ENCODE data around the gene ITLN1.

Gene ITLN1

DNA sequence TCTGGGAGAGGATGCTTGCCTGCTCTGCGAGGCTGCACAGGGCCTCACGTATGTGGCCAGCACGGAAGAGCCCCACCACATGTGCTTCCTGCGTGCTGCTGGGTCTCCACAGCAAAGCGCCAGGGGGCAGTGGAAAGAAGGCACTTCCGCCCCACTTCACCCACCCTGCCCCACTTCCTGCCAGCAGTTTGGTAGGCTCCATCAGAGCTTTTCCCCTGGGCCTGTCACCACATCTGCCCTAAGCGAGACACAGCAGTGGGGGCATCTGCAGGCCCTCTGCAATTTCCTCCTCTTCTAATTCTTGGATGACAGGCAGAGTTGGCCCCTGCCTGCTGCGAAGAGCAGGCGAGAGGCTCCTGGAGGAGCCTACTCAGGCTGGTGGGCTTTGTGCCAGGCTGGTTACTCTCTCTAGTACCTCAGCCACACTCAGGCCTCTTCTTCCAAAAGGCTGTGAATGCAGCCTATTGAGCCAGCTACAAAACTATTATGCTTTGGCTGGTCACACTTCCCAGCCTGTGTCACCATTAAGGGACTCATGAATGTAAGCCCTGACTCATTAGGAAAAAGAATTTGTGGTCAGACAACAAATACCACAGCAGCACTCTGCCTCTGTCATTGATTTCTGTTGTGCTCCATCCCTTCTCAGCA lies 47.3 kb downstream of the ITLN1 start:
- WGBS, 2 experiments (ENCODE audit: insufficient coverage in 2 of 2) = 85 to 88% methylated on average over 7 to 9 of the region's 9 CpGs
- H3K36me3 ChIP-seq (ENCODE audit: control insufficient read depth, insufficient read depth, low read length) = no peaks in the 10 kb centered on the region
- H3K4me1 ChIP-seq (ENCODE audit: control insufficient read depth, insufficient read depth, low read length, poor library complexity, severe bottlenecking) = peaks cover 19% of the 10 kb centered on the region
- no peaks in the 10 kb centered on the region for H3K9me3 ChIP-seq (ENCODE audit: control insufficient read depth, low read length)
- no peak overlapping the region for H3K4me3 ChIP-seq (ENCODE audit: extremely low read depth, insufficient read depth, low read length, poor library complexity, severe bottlenecking)
- peak overlapping the region; percentile 80 for H3K27ac ChIP-seq (ENCODE audit: low read depth, low read length, severe bottlenecking)

DNA sequence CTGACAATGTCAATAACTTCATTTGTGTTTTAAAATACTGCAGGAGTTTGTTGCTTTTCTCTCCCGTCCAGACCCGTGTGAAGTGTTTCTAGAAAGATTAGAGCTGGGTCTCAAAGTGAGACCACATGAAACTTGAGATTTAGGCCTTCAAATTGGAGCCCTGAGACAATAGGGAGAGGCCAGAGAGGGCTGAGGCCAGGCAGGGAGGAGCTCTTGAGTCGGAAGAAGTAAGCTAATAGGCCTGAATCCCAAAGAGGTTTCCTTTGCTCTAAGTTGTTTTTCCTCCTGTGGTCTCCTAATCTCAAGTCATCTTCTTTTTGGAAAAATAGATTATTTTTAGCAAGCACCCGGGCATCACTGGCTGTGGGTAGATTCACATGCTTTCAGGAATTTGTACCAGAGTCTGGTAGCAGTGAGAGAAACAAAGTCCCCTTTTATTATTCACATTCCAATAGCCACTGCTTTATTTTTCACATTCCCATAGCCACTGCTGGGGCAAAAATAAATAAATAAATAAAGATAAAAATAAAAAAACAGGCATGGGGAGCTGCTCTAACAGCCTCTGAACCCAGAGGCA lies 47.9 kb downstream of the ITLN1 start:
- Histone ChIP-seq H3K4me1 (ENCODE audit: control insufficient read depth, insufficient read depth, low read length, poor library complexity, severe bottlenecking) (peaks cover 19% of the 10 kb centered on the region), H3K36me3 (ENCODE audit: control insufficient read depth, insufficient read depth, low read length) (no peaks in the 10 kb centered on the region), H3K9me3 (ENCODE audit: control insufficient read depth, low read length) (no peaks in the 10 kb centered on the region), H3K27ac (ENCODE audit: low read depth, low read length, severe bottlenecking) (peak overlapping the region; percentile 80), H3K4me3 (ENCODE audit: extremely low read depth, insufficient read depth, low read length, poor library complexity, severe bottlenecking) (no peak overlapping the region)
- 91 to 93% methylated on average over 3 of the region's 4 CpGs for WGBS, 2 experiments (ENCODE audit: insufficient coverage in 2 of 2)

DNA sequence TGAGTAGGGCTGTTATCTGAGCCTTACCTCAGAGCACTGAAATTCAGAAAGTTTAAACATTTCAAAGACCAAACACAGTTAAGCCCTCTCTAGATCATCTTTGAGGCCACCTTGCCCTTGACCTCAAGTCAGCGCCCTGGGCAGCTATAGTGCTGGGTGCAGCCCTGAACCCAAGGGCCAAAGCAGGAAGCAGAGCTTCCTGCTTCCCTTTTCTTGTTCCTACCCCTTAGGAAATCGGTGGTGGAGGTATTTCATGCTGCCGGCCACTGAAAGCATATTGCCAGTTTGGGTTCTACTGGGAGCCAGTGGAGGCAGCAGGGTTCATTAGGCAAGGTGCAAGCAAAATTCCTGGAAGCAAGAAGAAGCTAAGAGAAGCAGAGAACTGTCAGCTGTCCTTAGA lies 48.4 kb downstream of the ITLN1 start:
- 90 to 96% methylated on average over 1 to 3 of the region's 3 CpGs for WGBS, 2 experiments (ENCODE audit: insufficient coverage in 2 of 2)
- peak overlapping the region; percentile 6 for H3K27ac ChIP-seq (ENCODE audit: low read depth, low read length, severe bottlenecking)
- H3K9me3 ChIP-seq (ENCODE audit: control insufficient read depth, low read length) = no peaks in the 10 kb centered on the region
- H3K36me3 ChIP-seq (ENCODE audit: control insufficient read depth, insufficient read depth, low read length) = no peaks in the 10 kb centered on the region
- H3K4me1 ChIP-seq (ENCODE audit: control insufficient read depth, insufficient read depth, low read length, poor library complexity, severe bottlenecking) = peaks cover 19% of the 10 kb centered on the region
- no peak overlapping the region for H3K4me3 ChIP-seq (ENCODE audit: extremely low read depth, insufficient read depth, low read length, poor library complexity, severe bottlenecking)

DNA sequence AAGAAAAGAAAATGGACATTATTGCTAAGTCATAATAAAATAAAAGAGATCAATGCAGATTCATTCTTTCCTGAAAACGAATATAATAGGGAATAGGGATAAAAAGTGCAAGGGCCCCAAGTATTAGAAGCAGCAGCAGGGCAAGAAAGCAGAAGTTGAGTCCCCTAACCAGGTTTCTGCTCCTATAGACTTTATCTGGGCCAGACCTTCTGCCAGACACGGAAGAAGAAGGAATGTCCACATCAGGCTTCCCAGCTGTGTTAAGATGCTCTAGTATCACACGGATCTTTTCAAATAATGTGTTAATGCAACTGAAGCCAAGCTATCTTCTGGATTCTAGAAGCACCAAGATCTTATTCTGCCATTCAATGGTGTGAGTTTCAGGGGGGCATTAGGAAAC lies 49.2 kb downstream of the ITLN1 start:
- H3K4me3 ChIP-seq (ENCODE audit: extremely low read depth, insufficient read depth, low read length, poor library complexity, severe bottlenecking) = no peak overlapping the region
- H3K36me3 ChIP-seq (ENCODE audit: control insufficient read depth, insufficient read depth, low read length) = no peaks in the 10 kb centered on the region
- H3K27ac ChIP-seq (ENCODE audit: low read depth, low read length, severe bottlenecking) = no peak overlapping the region
- 71 to 100% methylated on average over 1 to 3 of the region's 3 CpGs for WGBS, 2 experiments (ENCODE audit: insufficient coverage in 2 of 2)
- H3K9me3 ChIP-seq (ENCODE audit: control insufficient read depth, low read length) = no peaks in the 10 kb centered on the region
- peaks cover 19% of the 10 kb centered on the region for H3K4me1 ChIP-seq (ENCODE audit: control insufficient read depth, insufficient read depth, low read length, poor library complexity, severe bottlenecking)

DNA sequence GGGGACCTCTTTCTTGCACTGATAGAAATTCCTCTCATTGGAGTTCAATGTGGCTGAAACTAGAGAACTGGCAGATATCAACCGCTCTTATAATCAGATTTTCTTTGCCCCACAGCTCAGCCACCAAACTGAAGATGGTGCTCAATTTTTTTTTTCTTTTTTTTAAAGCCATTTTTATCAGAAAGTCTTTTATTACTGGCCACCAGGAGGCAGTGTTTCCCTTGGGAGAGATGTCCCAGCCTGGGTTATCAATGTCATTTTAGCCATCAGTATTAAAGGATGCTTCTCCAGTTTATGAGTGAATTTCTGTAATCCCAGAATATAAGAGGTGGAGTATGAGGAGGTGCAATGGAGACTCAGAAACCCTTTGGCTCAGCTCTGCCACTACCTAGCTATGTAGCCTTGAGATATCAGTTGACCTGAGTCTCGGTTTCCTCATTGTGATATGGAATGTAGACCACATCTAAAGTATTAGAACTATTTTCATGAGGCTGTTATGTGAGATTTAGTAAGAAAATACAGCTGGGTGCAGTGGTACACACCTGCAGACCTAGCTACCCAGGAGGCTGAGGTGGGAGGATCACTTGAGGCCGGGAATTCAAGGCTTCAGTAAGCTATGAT lies 49.9 kb downstream of the ITLN1 start:
- Histone ChIP-seq H3K9me3 (ENCODE audit: control insufficient read depth, low read length) (no peaks in the 10 kb centered on the region), H3K4me3 (ENCODE audit: extremely low read depth, insufficient read depth, low read length, poor library complexity, severe bottlenecking) (no peak overlapping the region), H3K4me1 (ENCODE audit: control insufficient read depth, insufficient read depth, low read length, poor library complexity, severe bottlenecking) (peaks cover 19% of the 10 kb centered on the region), H3K36me3 (ENCODE audit: control insufficient read depth, insufficient read depth, low read length) (no peaks in the 10 kb centered on the region), H3K27ac (ENCODE audit: low read depth, low read length, severe bottlenecking) (no peak overlapping the region)
- WGBS, 2 experiments (ENCODE audit: insufficient coverage in 2 of 2) = 0 to 33% methylated on average over 1 of the region's 3 CpGs

DNA sequence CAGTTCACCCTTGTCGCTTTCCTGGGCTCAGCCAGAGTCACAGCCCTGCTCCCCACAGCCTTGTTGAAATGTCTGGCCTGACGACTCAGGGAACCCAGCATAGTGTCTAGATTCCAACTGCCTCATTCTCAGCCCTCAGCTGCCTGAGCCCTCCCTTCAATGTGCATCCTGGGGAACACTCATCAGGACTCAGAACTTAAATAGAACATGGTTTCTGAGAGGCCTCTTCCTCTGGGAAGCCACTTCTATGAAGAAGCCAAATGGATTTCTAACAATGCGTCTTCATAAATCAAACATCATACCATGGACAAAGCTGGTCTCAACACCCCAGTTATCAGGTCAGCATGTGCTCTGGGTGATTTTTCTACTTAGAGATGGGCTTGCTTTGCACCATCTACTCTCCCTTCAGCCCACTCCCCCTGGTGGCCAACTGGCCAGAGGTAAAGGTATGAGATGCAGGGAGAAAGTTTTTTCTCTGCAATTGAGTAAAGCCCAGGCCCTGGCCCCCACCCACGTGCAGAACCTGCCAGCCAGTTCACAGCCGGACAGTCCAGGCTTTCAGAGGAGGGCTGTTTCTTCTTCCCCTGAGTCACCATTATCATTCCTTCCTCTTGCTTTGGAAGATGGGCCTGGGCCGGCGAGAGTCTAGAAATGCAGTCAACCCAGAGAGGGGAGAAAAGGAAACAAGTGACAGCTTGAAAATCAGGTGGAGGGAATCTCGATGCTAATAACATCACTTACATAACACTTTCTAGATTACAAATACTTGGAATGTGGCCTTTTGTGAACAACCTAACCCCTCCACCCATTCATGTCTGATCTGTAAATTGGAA lies 54.4 kb downstream of the ITLN1 start:
- H3K9me3 ChIP-seq (ENCODE audit: control insufficient read depth, low read length) = no peaks in the 10 kb centered on the region
- peaks cover 10% of the 10 kb centered on the region for H3K4me1 ChIP-seq (ENCODE audit: control insufficient read depth, insufficient read depth, low read length, poor library complexity, severe bottlenecking)
- H3K4me3 ChIP-seq (ENCODE audit: extremely low read depth, insufficient read depth, low read length, poor library complexity, severe bottlenecking) = no peak overlapping the region
- WGBS, 2 experiments (ENCODE audit: insufficient coverage in 2 of 2) = 45 to 61% methylated on average over 4 to 5 of the region's 8 CpGs
- H3K36me3 ChIP-seq (ENCODE audit: control insufficient read depth, insufficient read depth, low read length) = no peaks in the 10 kb centered on the region
- no peak overlapping the region for H3K27ac ChIP-seq (ENCODE audit: low read depth, low read length, severe bottlenecking)

DNA sequence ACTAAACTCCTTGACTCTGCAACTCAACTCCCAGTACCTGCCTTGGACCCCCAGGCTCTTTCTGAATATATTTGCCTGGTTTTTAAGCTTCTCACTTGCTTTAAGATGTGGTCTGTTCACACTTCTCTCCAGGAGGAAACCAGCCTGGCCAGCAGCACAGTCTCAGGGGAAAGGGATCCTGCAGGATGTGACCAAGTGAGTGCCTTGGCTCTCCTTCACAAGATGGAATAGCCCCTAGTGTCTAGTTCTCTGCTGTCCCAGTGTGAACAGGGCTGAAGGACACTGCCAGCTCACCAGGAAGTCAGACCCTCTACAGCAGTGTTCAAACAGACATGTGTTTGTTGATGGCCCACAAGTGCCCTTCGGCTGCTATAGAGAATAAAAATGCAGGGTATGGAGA lies 55.2 kb downstream of the ITLN1 start:
- no peak overlapping the region for H3K4me3 ChIP-seq (ENCODE audit: extremely low read depth, insufficient read depth, low read length, poor library complexity, severe bottlenecking)
- H3K27ac ChIP-seq (ENCODE audit: low read depth, low read length, severe bottlenecking) = no peak overlapping the region
- no peaks in the 10 kb centered on the region for H3K9me3 ChIP-seq (ENCODE audit: control insufficient read depth, low read length)
- peaks cover 10% of the 10 kb centered on the region for H3K4me1 ChIP-seq (ENCODE audit: control insufficient read depth, insufficient read depth, low read length, poor library complexity, severe bottlenecking)
- 100% methylated on average over 1 of the region's 1 CpG; no CpG with 5 or more reads in 1 of the 2 experiments for WGBS, 2 experiments (ENCODE audit: insufficient coverage in 2 of 2)
- no peaks in the 10 kb centered on the region for H3K36me3 ChIP-seq (ENCODE audit: control insufficient read depth, insufficient read depth, low read length)

DNA sequence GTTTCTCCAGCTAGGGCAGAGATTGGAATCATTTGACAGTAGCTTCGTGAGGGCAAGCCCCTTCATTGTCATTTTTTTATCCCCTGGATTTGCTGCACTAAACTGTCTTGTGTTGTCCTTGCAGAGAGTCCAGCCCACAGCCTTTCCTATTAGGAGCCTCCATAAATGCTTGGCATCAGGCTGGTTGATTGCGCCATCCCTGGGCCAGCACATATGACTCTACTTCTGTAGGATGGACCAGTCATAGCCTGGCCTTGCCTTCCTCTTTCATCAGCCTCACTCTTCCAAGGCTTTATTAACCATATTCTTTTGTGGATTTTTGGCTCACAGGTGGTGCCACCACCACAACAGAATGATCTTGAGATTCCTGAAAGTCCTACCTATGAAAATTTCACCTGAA lies 57.6 kb downstream of the ITLN1 start:
- H3K4me1 ChIP-seq (ENCODE audit: control insufficient read depth, insufficient read depth, low read length, poor library complexity, severe bottlenecking) = peaks cover 10% of the 10 kb centered on the region
- no peak overlapping the region for H3K4me3 ChIP-seq (ENCODE audit: extremely low read depth, insufficient read depth, low read length, poor library complexity, severe bottlenecking)
- no peaks in the 10 kb centered on the region for H3K36me3 ChIP-seq (ENCODE audit: control insufficient read depth, insufficient read depth, low read length)
- 94 to 100% methylated on average over 2 of the region's 2 CpGs for WGBS, 2 experiments (ENCODE audit: insufficient coverage in 2 of 2)
- no peaks in the 10 kb centered on the region for H3K9me3 ChIP-seq (ENCODE audit: control insufficient read depth, low read length)
- H3K27ac ChIP-seq (ENCODE audit: low read depth, low read length, severe bottlenecking) = no peak overlapping the region

DNA sequence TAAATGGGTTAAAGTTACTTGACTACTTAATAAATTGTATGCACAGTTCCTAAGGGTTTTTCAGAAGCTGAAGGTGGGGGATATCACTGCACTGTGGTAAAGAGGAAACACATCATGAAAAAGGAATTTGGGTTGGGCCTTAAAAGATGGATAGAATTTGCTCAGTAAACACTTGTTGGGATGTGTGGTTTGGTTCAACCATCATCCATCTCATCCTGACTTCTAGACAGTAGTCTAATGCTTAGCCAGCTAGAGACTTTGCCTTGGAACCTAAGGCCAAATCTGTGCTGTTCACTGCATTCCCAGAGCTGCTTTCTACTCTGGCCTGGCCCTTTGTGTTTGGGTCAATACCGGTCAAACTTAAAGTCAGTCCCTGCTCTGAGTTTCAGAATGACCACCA lies 58.4 kb downstream of the ITLN1 start:
- Histone ChIP-seq H3K9me3 (ENCODE audit: control insufficient read depth, low read length) (no peaks in the 10 kb centered on the region), H3K4me1 (ENCODE audit: control insufficient read depth, insufficient read depth, low read length, poor library complexity, severe bottlenecking) (peaks cover 10% of the 10 kb centered on the region), H3K27ac (ENCODE audit: low read depth, low read length, severe bottlenecking) (no peak overlapping the region), H3K4me3 (ENCODE audit: extremely low read depth, insufficient read depth, low read length, poor library complexity, severe bottlenecking) (no peak overlapping the region), H3K36me3 (ENCODE audit: control insufficient read depth, insufficient read depth, low read length) (no peaks in the 10 kb centered on the region)
- WGBS, 2 experiments (ENCODE audit: insufficient coverage in 2 of 2) = 83 to 100% methylated on average over 1 of the region's 1 CpG

All from mesodermal cell (in vitro differentiated cells).